Tibial nerve (tissue), 4 donors: ENCODE results near the gene FOXD1.

Experiments used
- CTCF ChIP-seq, 5 experiments: fragments of 200-600 bp in 3 of 5; fragments of 450-650 bp in 2 of 5; sonication (generic) in 3 of 5; IDR thresholded peaks; one replicate each; pipeline ENCODE4 v1.5.1; 2016 to 2019; ENCODE audit warnings: antibody characterized with exemption in 5 of 5, mild to moderate bottlenecking in 3 of 5, moderate library complexity in 2 of 5
- EP300 ChIP-seq, 2 donors: sonication (generic); formaldehyde crosslinking; IDR thresholded peaks; one replicate each; pipeline ENCODE4 v1.6.1; 2017; ENCODE audit warnings: antibody characterized with exemption in 2 of 2, mild to moderate bottlenecking in 1 of 2

- no peak for TF ChIP-seq CTCF (IDR thresholded peaks at IDR 0.05)
- no peak for TF ChIP-seq EP300 (IDR thresholded peaks at IDR 0.05)
Measured at GRCh38 chr5:73482383-73483136, 34.0 kb upstream of the FOXD1 start.
